Ishikawa (cell line): ENCODE measurements around the gene CCPG1.
A peak's percentile ranks its signal among the peaks of the same experiment; 100 is the strongest.

ENCODE experiments used
- CEBPB ChIP-seq: IDR thresholded peaks from 2 replicates; pipeline ENCODE4 v1.6.1; 2012
- CREB1 ChIP-seq: IDR thresholded peaks from 2 replicates; pipeline ENCODE4 v1.6.1; 2012; ENCODE audit warnings: low read depth
- EGR1 ChIP-seq: IDR thresholded peaks from 2 replicates; pipeline ENCODE4 v1.6.1; 2012
- EP300 ChIP-seq: IDR thresholded peaks from 2 replicates; pipeline ENCODE4 v1.6.1; 2012; ENCODE audit warnings: borderline replicate concordance
- FOXM1 ChIP-seq: IDR thresholded peaks from 2 replicates; pipeline ENCODE4 v1.6.1; 2012; ENCODE audit warnings: low read depth, borderline replicate concordance
- MAX ChIP-seq: IDR thresholded peaks from 2 replicates; pipeline ENCODE4 v1.6.1; 2012
- NFIC ChIP-seq: IDR thresholded peaks from 2 replicates; pipeline ENCODE4 v1.6.1; 2012
- RAD21 ChIP-seq: IDR thresholded peaks from 2 replicates; pipeline ENCODE4 v1.6.1; 2012; ENCODE audit warnings: low read depth
- REST ChIP-seq: IDR thresholded peaks from 2 replicates; pipeline ENCODE4 v1.6.1; 2012; ENCODE audit warnings: low read depth, mild to moderate bottlenecking
- TAF1 ChIP-seq: IDR thresholded peaks from 2 replicates; pipeline ENCODE4 v1.6.1; 2012; ENCODE audit warnings: low read depth, mild to moderate bottlenecking
- TCF12 ChIP-seq: IDR thresholded peaks from 2 replicates; pipeline ENCODE4 v1.6.1; 2012; ENCODE audit warnings: low read depth
- TEAD4 ChIP-seq: IDR thresholded peaks from 2 replicates; pipeline ENCODE4 v1.6.1; 2012
- YY1 ChIP-seq: IDR thresholded peaks from 2 replicates; pipeline ENCODE4 v1.6.1; 2012; ENCODE audit warnings: low read depth
- ZBTB7A ChIP-seq: IDR thresholded peaks from 2 replicates; pipeline ENCODE4 v1.6.1; 2012; ENCODE audit warnings: low read depth
- TF ChIP-seq, protein P1 (sequence below): IDR thresholded peaks from 2 replicates; pipeline ENCODE4 v1.6.1; 2012

The CCPG1 gene

DNA sequence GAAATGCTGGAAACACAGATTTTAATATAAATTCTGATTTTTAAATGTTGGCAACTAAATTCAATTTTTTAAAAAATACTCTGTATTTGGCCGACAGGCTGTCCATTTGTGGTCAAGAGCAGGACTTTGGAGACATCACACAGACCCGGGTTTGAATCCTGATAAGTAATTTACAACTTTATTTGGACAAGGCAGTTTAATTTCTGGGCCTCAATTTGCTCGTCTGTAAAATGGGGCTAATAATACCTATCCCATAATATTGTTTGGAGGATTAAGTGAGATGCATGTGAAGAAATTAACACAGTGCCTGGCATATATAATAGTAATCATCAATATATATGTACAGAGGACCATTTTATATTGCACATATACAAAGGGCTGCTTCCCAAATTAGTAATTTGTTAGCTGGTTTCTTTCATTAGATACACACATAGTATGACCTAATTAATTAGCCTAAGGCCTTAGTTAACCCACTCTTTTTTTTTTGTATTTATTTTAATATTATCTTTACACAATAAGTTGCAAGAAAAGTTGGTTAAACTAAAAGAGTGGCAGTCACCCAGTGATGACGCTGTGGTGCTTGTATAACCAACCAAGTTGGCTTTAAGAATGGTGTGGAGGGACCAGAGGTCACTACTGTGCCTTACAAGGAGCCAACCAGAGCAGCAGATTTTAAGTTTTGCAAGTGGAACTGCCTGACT is 88.5 kb downstream of the CCPG1 start:
- TF ChIP-seq EP300 = no peak
- TF ChIP-seq YY1 = no peak
- TF ChIP-seq TAF1 = no peak

- no peak for TF ChIP-seq ZBTB7A
- peak; percentile 53; the same call in 1 of the 2 replicates for TF ChIP-seq CREB1
- TF ChIP-seq TCF12 = 0 out of 2 replicates have a peak, but pooled peaks have one; percentile 49
- TF ChIP-seq MAX = peak; percentile 76
- peak; percentile 68; the same call in 1 of the 2 replicates for TF ChIP-seq YY1
- TF ChIP-seq CEBPB = peak; percentile 39
- TF ChIP-seq, protein P1, sequence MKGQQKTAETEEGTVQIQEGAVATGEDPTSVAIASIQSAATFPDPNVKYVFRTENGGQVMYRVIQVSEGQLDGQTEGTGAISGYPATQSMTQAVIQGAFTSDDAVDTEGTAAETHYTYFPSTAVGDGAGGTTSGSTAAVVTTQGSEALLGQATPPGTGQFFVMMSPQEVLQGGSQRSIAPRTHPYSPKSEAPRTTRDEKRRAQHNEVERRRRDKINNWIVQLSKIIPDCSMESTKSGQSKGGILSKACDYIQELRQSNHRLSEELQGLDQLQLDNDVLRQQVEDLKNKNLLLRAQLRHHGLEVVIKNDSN = no peak
- TF ChIP-seq TAF1 = peak; percentile 70
- TF ChIP-seq EP300 = peak; percentile 43; the same call in 1 of the 2 replicates
- no peak for TF ChIP-seq NFIC
- TF ChIP-seq TEAD4 = 0 out of 2 replicates have a peak, but pooled peaks have one; percentile 11
- no peak for TF ChIP-seq FOXM1
- no peak for TF ChIP-seq EGR1
- no peak for TF ChIP-seq RAD21
- no peak for TF ChIP-seq REST
Observed at GRCh38 chr15:55318588-55319494, 89.3 kb downstream of the CCPG1 start, which contains the start of the genes PIGB and PIGBOS1. Gene PIGB (plus strand): TSS chr15:55319222. CDS start chr15:55319251, 29 bp downstream. Gene PIGBOS1 (minus strand): TSS chr15:55319123. CDS start chr15:55317792, 1,331 bp downstream.
